CD4-positive, CD25-positive, alpha-beta regulatory T cell (primary cell): ENCODE measurements around the gene YWHAH. TPM values are rescaled to one million over a fixed set of nuclear protein-coding genes. Genes with fewer than 3 reads are reported as not detected.

Source experiments
- ATAC-seq, 2 donors: fragments of 150-1000 bp; cut with Tn5 transposase; one replicate each; pipeline ENCODE4 v1.10.0; 2021; ENCODE audit warnings: low read depth in 2 of 2, moderate number of reproducible peaks in 2 of 2, moderate library complexity in 1 of 2
- DNase-seq, 3 donors: peaks; one replicate each; pipeline versions ENCODE4 v3.0.0 to v3.0.0-alpha.2; 2012 to 2022; ENCODE audit warnings: mixed read lengths in 1 of 3
- H3K27ac ChIP-seq: one replicate; pipeline ENCODE4 v1.7.0; 2013; ENCODE audit warnings: mild to moderate bottlenecking, low read length; ENCODE audit not compliant: insufficient read depth, poor library complexity, severe bottlenecking
- H3K27me3 ChIP-seq: one replicate; pipeline ENCODE4 v1.7.0; 2013; ENCODE audit warnings: low read length; ENCODE audit not compliant: control insufficient read depth, insufficient read depth
- H3K36me3 ChIP-seq: one replicate; pipeline ENCODE4 v1.7.0; 2013; ENCODE audit warnings: mild to moderate bottlenecking, low read length, moderate library complexity; ENCODE audit not compliant: control insufficient read depth, insufficient read depth
- H3K4me1 ChIP-seq: 2 replicates; pipeline ENCODE4 v1.7.0; 2013; ENCODE audit warnings: mild to moderate bottlenecking, low read length; ENCODE audit not compliant: insufficient read depth, control insufficient read depth, poor library complexity, severe bottlenecking
- H3K4me3 ChIP-seq: one replicate; pipeline ENCODE4 v1.7.0; 2013; ENCODE audit warnings: low read depth, mild to moderate bottlenecking, low read length, moderate library complexity
- H3K9me3 ChIP-seq, 2 experiments: 1 replicate in 1 of 2; 2 replicates in 1 of 2; pipeline ENCODE4 v1.7.0; 2013; ENCODE audit warnings: low read length in 2 of 2, mild to moderate bottlenecking in 1 of 2, moderate library complexity in 1 of 2; ENCODE audit not compliant: control insufficient read depth in 2 of 2
- H3K27ac Mint-ChIP-seq, 3 donors: one replicate each; pipeline ENCODE4 v1.8.0; 2020 to 2022; ENCODE audit warnings: mild to moderate bottlenecking in 3 of 3, mixed read lengths in 3 of 3, moderate library complexity in 2 of 3
- H3K27me3 Mint-ChIP-seq: one replicate; pipeline ENCODE4 v1.8.0; 2022; ENCODE audit warnings: mild to moderate bottlenecking, mixed read lengths
- H3K36me3 Mint-ChIP-seq: one replicate; pipeline ENCODE4 v1.8.0; 2020; ENCODE audit warnings: mixed read lengths
- H3K4me1 Mint-ChIP-seq, 4 donors: one replicate each; pipeline ENCODE4 v1.8.0; 2020 to 2022; ENCODE audit warnings: mixed read lengths in 4 of 4, mild to moderate bottlenecking in 1 of 4
- H3K4me3 Mint-ChIP-seq, 4 donors: one replicate each; pipeline ENCODE4 v1.8.0; 2020 to 2022; ENCODE audit warnings: mild to moderate bottlenecking in 4 of 4, mixed read lengths in 4 of 4, moderate library complexity in 3 of 4
- H3K9me3 Mint-ChIP-seq, 7 donors: one replicate each; pipeline ENCODE4 v1.8.0; 2020 to 2022; ENCODE audit warnings: mixed read lengths in 7 of 7, mild to moderate bottlenecking in 3 of 7, moderate library complexity in 2 of 7
- polyA plus RNA-seq, 4 donors: library from polyadenylated mRNA; unstranded; fragments of 300-500 nt; fragmentation: Illumina TruSeq; gene quantifications; one replicate each; pipeline ENCODE4 v1.2.3, GENCODE V29; 2021
- total RNA-seq: library from RNA; stranded (reverse); gene quantifications from one replicate; pipeline ENCODE4 v1.2.3, GENCODE V29; 2022

The YWHAH gene
- total RNA-seq (57.5 TPM), polyA plus RNA-seq (100 to 1,000 TPM in 2 of 4 donors, 10 to 100 TPM in 2; 87.8 to 186 (median 122) TPM)

DNA sequence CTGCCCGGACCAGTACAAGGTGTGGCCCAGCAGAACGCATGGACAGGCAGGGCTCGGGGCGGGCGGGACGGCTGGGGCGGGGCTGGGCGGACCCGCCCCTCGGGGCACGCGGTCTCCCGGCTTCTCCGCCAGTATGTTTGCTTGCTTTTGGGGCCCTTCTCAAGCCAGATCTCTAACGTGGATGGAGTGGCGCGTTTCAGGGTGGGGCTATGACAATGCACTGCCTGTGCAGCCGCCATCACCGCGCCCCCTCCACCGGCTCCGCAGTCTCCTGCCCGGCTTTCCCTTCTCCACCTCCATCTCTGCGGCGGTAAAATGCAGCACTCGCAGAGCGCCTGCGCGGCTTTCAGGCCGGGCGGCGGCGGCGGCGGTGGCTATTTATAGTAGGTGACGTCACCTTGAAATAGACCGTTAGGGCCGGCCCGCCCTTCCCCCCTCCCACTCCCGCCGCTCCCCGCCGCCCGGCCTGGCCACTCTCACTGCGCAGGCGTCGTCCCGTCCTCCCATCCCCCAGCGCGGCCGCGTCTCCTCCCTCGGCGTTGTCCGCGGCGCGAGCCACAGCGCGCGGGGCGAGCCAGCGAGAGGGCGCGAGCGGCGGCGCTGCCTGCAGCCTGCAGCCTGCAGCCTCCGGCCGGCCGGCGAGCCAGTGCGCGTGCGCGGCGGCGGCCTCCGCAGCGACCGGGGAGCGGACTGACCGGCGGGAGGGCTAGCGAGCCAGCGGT lies at the start of gene YWHAH:
Gene YWHAH (plus strand): TSS at position 558 of the 722 bp plus-strand sequence. CDS start 199 bp downstream, outside the sequence.
- ATAC-seq: peak; percentile 62 to 68
- peak; percentile 84 to 93 (median 88) for DNase-seq
- peak within 1 kb of the TSS; percentile 80 for H3K4me3 ChIP-seq
- Mint-ChIP-seq H3K4me3 (peak within 1 kb of the TSS in 3 of 4 donors; percentile 92 to 96 (median 95)), H3K9me3 (no peaks in the 10 kb centered on the region), H3K27ac (peak within 1 kb of the TSS; percentile 71 to 96 (median 88)), H3K4me1 (peaks cover 5 to 25% (median 10%) of the 10 kb centered on the region in 4 donors), H3K36me3 (peaks cover 3% of the 10 kb centered on the region), H3K27me3 (peaks cover 4% of the 10 kb centered on the region)
- H3K9me3 ChIP-seq: no peaks in the 10 kb centered on the region
- peaks cover 4% of the 10 kb centered on the region for H3K36me3 ChIP-seq
- no peaks in the 10 kb centered on the region for H3K27me3 ChIP-seq
- H3K4me1 ChIP-seq: peaks cover 30% of the 10 kb centered on the region
- H3K27ac ChIP-seq: peak within 1 kb of the TSS; percentile 89

DNA sequence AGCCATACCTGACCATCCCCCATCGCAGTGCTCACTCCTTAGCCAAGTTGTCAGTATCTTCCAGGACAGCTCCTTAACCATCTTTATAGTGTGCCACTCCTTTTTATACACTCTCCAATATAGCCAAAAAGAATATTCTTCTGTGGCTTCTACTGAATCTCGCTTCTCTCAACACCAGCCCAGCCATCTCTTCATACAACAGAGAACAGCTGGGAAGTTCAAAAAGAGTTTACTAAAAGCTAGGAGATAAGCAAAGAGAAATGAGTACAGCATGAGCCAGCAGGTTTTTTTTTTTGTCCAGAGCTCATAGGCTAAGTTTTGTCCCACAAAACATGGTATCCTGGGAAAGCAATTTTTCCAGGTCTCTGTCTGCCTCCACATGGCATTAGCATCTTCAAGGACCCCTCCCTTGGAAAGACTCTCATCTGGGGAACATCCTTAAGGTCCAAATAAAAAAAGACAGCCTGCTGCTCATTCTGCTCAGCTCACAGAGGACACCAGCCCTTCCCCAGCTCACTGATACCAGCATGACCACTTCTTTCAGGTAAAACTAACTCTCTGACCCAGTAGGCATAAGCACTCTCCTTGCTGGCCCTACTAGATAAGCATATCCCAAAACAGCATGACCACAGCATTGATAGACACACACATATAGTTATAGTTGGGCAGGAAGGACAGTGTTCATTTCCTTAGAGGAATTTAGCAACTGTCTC lies 48.8 kb upstream of the YWHAH start:
- no peak for DNase-seq
- Histone ChIP-seq H3K4me1 (no peaks in the 10 kb centered on the region), H3K4me3 (no peak overlapping the region), H3K36me3 (peaks cover 44% of the 10 kb centered on the region), H3K27me3 (no peaks in the 10 kb centered on the region), H3K27ac (no peak overlapping the region), H3K9me3 (no peaks in the 10 kb centered on the region)
- peaks cover 26% of the 10 kb centered on the region for H3K36me3 Mint-ChIP-seq
- no peaks in the 10 kb centered on the region for H3K9me3 Mint-ChIP-seq
- H3K4me1 Mint-ChIP-seq: peaks cover 3 to 7% (median 4%) of the 10 kb centered on the region in 4 donors
- H3K27ac Mint-ChIP-seq: no peak overlapping the region
- no peak for ATAC-seq
- no peaks in the 10 kb centered on the region for H3K27me3 Mint-ChIP-seq
- H3K4me3 Mint-ChIP-seq: no peak overlapping the region

DNA sequence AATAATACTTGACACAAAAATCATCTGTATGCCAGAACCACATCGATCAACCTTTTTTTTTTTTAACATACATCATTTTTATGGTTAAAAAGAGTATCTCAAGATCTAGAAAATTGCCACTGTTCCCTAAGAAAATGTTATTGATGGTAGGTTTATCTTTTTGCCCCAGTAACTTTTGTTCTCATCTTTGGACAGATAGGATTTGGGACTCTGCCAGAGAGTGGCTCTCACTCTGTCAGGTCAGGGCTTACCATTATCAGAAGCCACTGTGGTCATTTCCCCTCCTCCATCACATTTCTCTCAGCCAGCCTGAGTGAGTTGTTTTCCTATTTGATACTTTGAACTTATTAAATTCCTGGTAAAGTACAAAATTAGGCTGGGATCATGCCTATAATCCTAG lies 47.9 kb upstream of the YWHAH start:
- Histone ChIP-seq H3K27ac (no peak overlapping the region), H3K9me3 (no peaks in the 10 kb centered on the region), H3K4me3 (no peak overlapping the region), H3K27me3 (no peaks in the 10 kb centered on the region), H3K36me3 (peaks cover 46% of the 10 kb centered on the region), H3K4me1 (no peaks in the 10 kb centered on the region)
- Mint-ChIP-seq H3K4me3 (no peak overlapping the region), H3K27me3 (no peaks in the 10 kb centered on the region), H3K27ac (no peak overlapping the region), H3K36me3 (peaks cover 26% of the 10 kb centered on the region), H3K4me1 (peaks cover 0 to 3% (median under 1%) of the 10 kb centered on the region in 4 donors), H3K9me3 (no peaks in the 10 kb centered on the region)
- no peak for DNase-seq
- ATAC-seq: no peak

DNA sequence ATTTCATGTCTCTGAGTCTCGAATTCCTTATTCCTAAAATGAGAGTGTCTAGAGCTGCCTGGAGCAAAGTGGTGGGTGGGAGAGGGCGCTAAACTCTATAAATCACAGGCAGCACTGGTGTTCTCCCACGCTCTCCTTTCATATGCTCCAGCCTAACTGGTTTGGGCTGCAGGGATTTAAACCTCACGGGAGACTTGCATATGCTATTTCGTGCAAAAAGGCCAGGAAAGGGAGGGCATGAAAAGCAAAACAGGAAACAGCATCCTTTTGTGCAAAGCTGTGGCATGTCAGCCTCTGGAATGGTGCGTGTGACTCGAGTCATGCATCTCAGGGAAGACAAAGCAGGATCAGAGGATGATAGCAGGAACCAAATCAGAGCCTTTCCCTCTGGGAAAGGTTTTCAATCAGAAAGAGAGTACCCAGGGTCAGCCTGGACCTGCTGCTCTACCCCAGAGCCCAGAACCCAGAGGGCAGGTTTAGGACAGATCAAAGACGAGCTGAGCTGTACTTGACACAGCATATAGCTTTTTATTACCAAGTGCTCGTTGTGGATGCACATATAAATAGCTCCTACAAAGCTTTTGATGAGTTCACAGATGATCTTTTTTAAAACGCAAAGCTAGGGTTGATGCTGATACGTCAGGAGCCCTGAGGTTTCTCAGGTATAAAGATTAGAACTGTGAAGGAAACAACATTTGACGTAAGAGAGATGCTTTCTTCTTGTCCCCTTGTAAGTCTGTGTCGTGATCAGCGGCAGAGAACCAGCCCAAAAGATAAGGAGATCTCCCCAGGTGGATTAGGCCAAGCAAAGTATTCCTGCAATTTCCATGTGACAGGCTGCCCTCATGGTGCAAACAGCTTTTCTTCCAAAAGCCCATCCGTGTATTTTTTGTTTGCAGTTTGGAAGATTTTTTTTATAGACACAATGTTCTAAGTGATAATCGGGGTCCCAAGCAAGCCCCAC lies 46.2 kb upstream of the YWHAH start:
- no peak overlapping the region for H3K4me3 ChIP-seq
- H3K27ac ChIP-seq: no peak overlapping the region
- DNase-seq (no peak), ATAC-seq (no peak)
- peaks cover 34% of the 10 kb centered on the region for H3K36me3 Mint-ChIP-seq
- H3K27me3 ChIP-seq: no peaks in the 10 kb centered on the region
- H3K4me1 ChIP-seq: no peaks in the 10 kb centered on the region
- peak overlapping the region in 1 of 3 donors; percentile 72 for H3K27ac Mint-ChIP-seq
- no peaks in the 10 kb centered on the region for H3K27me3 Mint-ChIP-seq
- H3K36me3 ChIP-seq: peaks cover 48% of the 10 kb centered on the region
- H3K9me3 Mint-ChIP-seq: no peaks in the 10 kb centered on the region
- H3K9me3 ChIP-seq: no peaks in the 10 kb centered on the region
- H3K4me3 Mint-ChIP-seq: no peak overlapping the region
- H3K4me1 Mint-ChIP-seq: peaks cover 0 to 3% (median 0%) of the 10 kb centered on the region in 4 donors

DNA sequence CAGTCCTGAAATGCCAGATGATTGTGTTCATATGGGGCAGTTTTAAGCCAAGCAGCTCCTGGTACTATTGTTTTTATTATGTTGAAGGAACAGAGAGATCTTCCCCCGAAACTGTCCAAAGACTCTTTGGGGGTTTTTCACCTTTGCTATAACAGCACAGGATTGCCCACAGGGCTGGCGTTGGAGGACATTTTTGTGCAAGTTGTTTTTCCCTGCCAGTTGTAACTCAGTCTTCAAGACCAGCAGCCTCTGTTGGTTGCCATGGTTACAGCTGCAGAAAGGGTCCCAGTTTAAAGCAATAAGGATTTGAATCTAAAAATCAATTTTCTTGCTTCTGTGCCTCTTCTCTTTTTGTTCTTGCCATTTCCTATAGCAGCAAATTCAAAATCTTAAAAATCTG lies 45.4 kb upstream of the YWHAH start:
- Histone ChIP-seq H3K36me3 (peaks cover 40% of the 10 kb centered on the region), H3K27ac (no peak overlapping the region), H3K27me3 (no peaks in the 10 kb centered on the region), H3K9me3 (no peaks in the 10 kb centered on the region), H3K4me3 (no peak overlapping the region), H3K4me1 (no peaks in the 10 kb centered on the region)
- H3K36me3 Mint-ChIP-seq: peaks cover 31% of the 10 kb centered on the region
- peak overlapping the region in 1 of 3 donors; percentile 25 for H3K27ac Mint-ChIP-seq
- DNase-seq (no peak), ATAC-seq (no peak)
- no peak overlapping the region for H3K4me3 Mint-ChIP-seq
- peaks cover 0 to 3% (median 0%) of the 10 kb centered on the region in 4 donors for H3K4me1 Mint-ChIP-seq
- no peaks in the 10 kb centered on the region for H3K9me3 Mint-ChIP-seq
- no peaks in the 10 kb centered on the region for H3K27me3 Mint-ChIP-seq

DNA sequence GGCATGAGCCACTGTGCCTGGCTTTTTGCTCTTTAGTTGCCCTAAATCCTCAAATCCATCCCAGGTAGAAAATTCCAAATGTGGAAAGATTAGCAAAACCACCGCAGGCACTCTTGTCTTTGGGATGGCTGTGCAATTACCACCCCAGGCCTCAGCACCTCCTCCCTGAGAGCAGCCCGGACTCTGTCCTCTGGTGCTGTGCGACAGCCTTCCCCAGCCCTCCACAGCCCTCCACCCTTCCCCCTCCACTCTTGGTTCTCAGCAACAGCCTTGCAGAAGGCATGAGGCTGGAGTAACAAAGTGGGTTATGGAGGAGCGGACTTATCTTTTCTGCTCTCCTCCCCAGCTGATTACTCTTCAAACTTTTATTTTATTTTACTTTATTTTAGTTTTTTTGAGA lies 44.7 kb upstream of the YWHAH start:
- Mint-ChIP-seq H3K36me3 (peaks cover 27% of the 10 kb centered on the region), H3K27me3 (no peaks in the 10 kb centered on the region), H3K4me1 (peaks cover 0 to 3% (median 0%) of the 10 kb centered on the region in 4 donors), H3K4me3 (no peak overlapping the region), H3K27ac (no peak overlapping the region), H3K9me3 (no peaks in the 10 kb centered on the region)
- Histone ChIP-seq H3K4me3 (no peak overlapping the region), H3K9me3 (no peaks in the 10 kb centered on the region), H3K27me3 (no peaks in the 10 kb centered on the region), H3K27ac (no peak overlapping the region), H3K36me3 (peaks cover 35% of the 10 kb centered on the region), H3K4me1 (no peaks in the 10 kb centered on the region)
- DNase-seq (no peak), ATAC-seq (no peak)

DNA sequence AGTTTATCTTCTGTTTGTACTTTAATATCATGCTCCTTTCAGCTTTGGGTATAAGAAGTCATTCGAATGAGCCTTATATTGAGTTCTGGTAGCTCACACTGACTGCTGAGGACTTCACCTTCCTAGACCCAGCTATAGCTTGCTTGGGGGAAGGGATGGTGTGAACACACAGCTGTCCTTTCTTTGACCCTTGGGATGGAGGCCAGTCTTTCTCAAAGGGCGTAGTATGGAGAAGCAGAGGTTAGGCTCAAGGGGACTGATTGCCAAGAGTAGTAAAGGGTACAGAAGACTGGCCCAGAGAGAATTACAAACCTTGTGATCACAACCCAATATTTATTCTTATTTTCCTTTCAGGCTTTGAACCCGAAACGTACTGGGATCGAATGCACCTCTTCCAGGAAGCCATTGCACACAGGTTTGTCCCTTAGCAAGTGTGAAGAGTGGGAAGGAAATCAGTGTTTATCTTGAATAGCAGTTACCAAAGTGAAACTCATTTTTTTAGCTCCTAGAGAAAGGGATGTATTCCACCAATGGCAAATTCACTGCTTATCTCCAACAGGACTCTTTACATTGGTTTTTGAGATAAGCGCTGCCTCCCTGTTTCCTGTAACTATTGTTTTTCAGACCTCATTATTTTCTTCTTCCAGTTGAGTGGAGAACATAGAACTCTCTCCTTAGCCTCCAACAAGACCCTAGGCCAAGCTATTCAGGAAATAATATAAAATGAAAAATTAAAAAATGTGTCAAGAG lies 42.8 kb upstream of the YWHAH start:
- no peak overlapping the region for H3K27ac ChIP-seq
- H3K36me3 Mint-ChIP-seq: peaks cover 42% of the 10 kb centered on the region
- H3K36me3 ChIP-seq: peaks cover 35% of the 10 kb centered on the region
- H3K27ac Mint-ChIP-seq: peak overlapping the region in 1 of 3 donors; percentile 8
- H3K4me1 ChIP-seq: no peaks in the 10 kb centered on the region
- no peak overlapping the region for H3K4me3 ChIP-seq
- no peaks in the 10 kb centered on the region for H3K9me3 Mint-ChIP-seq
- H3K27me3 Mint-ChIP-seq: no peaks in the 10 kb centered on the region
- H3K27me3 ChIP-seq: no peaks in the 10 kb centered on the region
- DNase-seq (no peak), ATAC-seq (no peak)
- peaks cover 0 to 3% (median 0%) of the 10 kb centered on the region in 4 donors for H3K4me1 Mint-ChIP-seq
- H3K4me3 Mint-ChIP-seq: no peak overlapping the region
- H3K9me3 ChIP-seq: no peaks in the 10 kb centered on the region
